ENCODE results near the gene C6orf132.

Gene C6orf132

GRCh38 chr6:42086046-42087035 is 56.1 kb downstream of the C6orf132 start:
- TF ChIP-seq CTCF (IDR thresholded peaks at IDR 0.05; ENCODE audit: insufficient read depth, low read length, poor library complexity, severe bottlenecking): no peak
- H3K27me3 ChIP-seq (replicated peaks; ENCODE audit: control insufficient read depth, insufficient read depth, low read length): no peaks in the 10 kb centered on the region
- H3K4me3 ChIP-seq (replicated peaks; ENCODE audit: low read depth, low read length): no peak overlapping the region
- peaks cover 2% of the 10 kb centered on the region for H3K36me3 ChIP-seq (ENCODE audit: control insufficient read depth, insufficient read depth, low read length)
- no peak for DNase-seq (ENCODE audit: extremely low read depth, insufficient read length)

- TF ChIP-seq CTCF (IDR thresholded peaks at IDR 0.05; ENCODE audit: insufficient read depth, low read length, poor library complexity, severe bottlenecking): no peak
- Histone ChIP-seq H3K4me3 (replicated peaks; ENCODE audit: low read depth, low read length) (no peak overlapping the region), H3K27me3 (replicated peaks; ENCODE audit: control insufficient read depth, insufficient read depth, low read length) (no peaks in the 10 kb centered on the region), H3K36me3 (ENCODE audit: control insufficient read depth, insufficient read depth, low read length) (peaks cover 2% of the 10 kb centered on the region)
- no peak for DNase-seq (ENCODE audit: extremely low read depth, insufficient read length)
Measured at GRCh38 chr6:42084889-42085288, 57.5 kb downstream of the C6orf132 start.

GRCh38 chr6:42083530-42083929 is 58.9 kb downstream of the C6orf132 start:
- Histone ChIP-seq H3K36me3 (ENCODE audit: control insufficient read depth, insufficient read depth, low read length) (peaks cover 4% of the 10 kb centered on the region), H3K4me3 (replicated peaks; ENCODE audit: low read depth, low read length) (no peak overlapping the region), H3K27me3 (replicated peaks; ENCODE audit: control insufficient read depth, insufficient read depth, low read length) (no peaks in the 10 kb centered on the region)
- no peak for DNase-seq (ENCODE audit: extremely low read depth, insufficient read length)
- TF ChIP-seq CTCF (IDR thresholded peaks at IDR 0.05; ENCODE audit: insufficient read depth, low read length, poor library complexity, severe bottlenecking): no peak

GRCh38 chr6:42079941-42080464 is 62.4 kb downstream of the C6orf132 start:
- TF ChIP-seq CTCF (IDR thresholded peaks at IDR 0.05; ENCODE audit: insufficient read depth, low read length, poor library complexity, severe bottlenecking): no peak

GRCh38 chr6:42078386-42078785 is 64.0 kb downstream of the C6orf132 start:
- TF ChIP-seq CTCF (IDR thresholded peaks at IDR 0.05; ENCODE audit: insufficient read depth, low read length, poor library complexity, severe bottlenecking): no peak
- peaks cover 20% of the 10 kb centered on the region for H3K36me3 ChIP-seq (ENCODE audit: control insufficient read depth, insufficient read depth, low read length)
- DNase-seq (ENCODE audit: extremely low read depth, insufficient read length): no peak
- H3K27me3 ChIP-seq (replicated peaks; ENCODE audit: control insufficient read depth, insufficient read depth, low read length): no peaks in the 10 kb centered on the region
- H3K4me3 ChIP-seq (replicated peaks; ENCODE audit: low read depth, low read length): no peak overlapping the region

More at GRCh38 chr6:42079941-42080464, 62.4 kb downstream of the C6orf132 start:
- no peak overlapping the region for H3K4me3 ChIP-seq (replicated peaks; ENCODE audit: low read depth, low read length)
- no peaks in the 10 kb centered on the region for H3K27me3 ChIP-seq (replicated peaks; ENCODE audit: control insufficient read depth, insufficient read depth, low read length)
- peaks cover 13% of the 10 kb centered on the region for H3K36me3 ChIP-seq (ENCODE audit: control insufficient read depth, insufficient read depth, low read length)
- DNase-seq (ENCODE audit: extremely low read depth, insufficient read length): no peak

Measured in GM06990 (cell line).